H1 (cell line): ENCODE measurements around the gene GPR18. TPM values are rescaled to one million over a fixed set of nuclear protein-coding genes. Genes with fewer than 3 reads are reported as not detected.

ENCODE experiments used
- CTCF ChIA-PET: fragments of 300-600 bp; sonication (Branson Sonifier 250); formaldehyde crosslinking; loops from one replicate; lab custom pipeline; 2021; ENCODE audit not compliant: partially characterized antibody; lab: Charles Lee
- POLR2A ChIA-PET: fragments of 300-600 bp; sonication (Branson Sonifier 250); formaldehyde crosslinking; loops from one replicate; lab custom pipeline; 2021; ENCODE audit warnings: inconsistent platforms; ENCODE audit not compliant: partially characterized antibody; lab: Charles Lee
- DNase-seq, 2 experiments: peaks; one replicate each; pipeline versions ENCODE4 v3.0.0 to v3.0.0-alpha.2; 2010 to 2022; ENCODE audit warnings: low spot score in 2 of 2, low read depth in 1 of 2, mixed read lengths in 1 of 2
- FAIRE-seq: peaks from 2 replicates; lab custom pipeline; 2011; peaks lifted over from hg19 to GRCh38; lab: Jason Lieb, UNC
- H2AFZ ChIP-seq: 2 replicates; pipeline ENCODE4 v1.8.1; 2012; ENCODE audit warnings: low read length, inconsistent platforms
- H2AK5ac ChIP-seq: 2 replicates; pipeline ENCODE4 v1.6.1; 2013; ENCODE audit warnings: low read depth, low read length
- H2BK120ac ChIP-seq: replicated peaks from 2 replicates; pipeline ENCODE3; 2013; ENCODE audit warnings: low read depth, low read length, inconsistent platforms
- H2BK12ac ChIP-seq: 2 replicates; pipeline ENCODE4 v1.6.1; 2013; ENCODE audit warnings: low read depth, low read length
- H2BK15ac ChIP-seq: 2 replicates; pipeline ENCODE4 v1.6.1; 2013; ENCODE audit warnings: low read length
- H2BK20ac ChIP-seq: 2 replicates; pipeline ENCODE4 v1.6.1; 2013; ENCODE audit warnings: low read length
- H2BK5ac ChIP-seq: 2 replicates; pipeline ENCODE4 v1.6.1; 2013; ENCODE audit warnings: low read depth, low read length
- H3K14ac ChIP-seq: 2 replicates; pipeline ENCODE4 v1.6.1; 2013; ENCODE audit warnings: inconsistent platforms; ENCODE audit not compliant: insufficient read length
- H3K18ac ChIP-seq: 2 replicates; pipeline ENCODE4 v1.6.1; 2013; ENCODE audit warnings: low read length; ENCODE audit errors: extremely low read depth
- H3K23ac ChIP-seq: 2 replicates; pipeline ENCODE4 v1.6.1; 2013; ENCODE audit warnings: inconsistent platforms; ENCODE audit not compliant: insufficient read length
- H3K23me2 ChIP-seq: 2 replicates; pipeline ENCODE4 v1.6.1; 2013; ENCODE audit warnings: low read depth, low read length
- H3K27ac ChIP-seq: 2 replicates; pipeline ENCODE4 v1.6.1; 2011; ENCODE audit warnings: low read depth, low read length, inconsistent platforms
- H3K27me3 ChIP-seq, 4 experiments: replicated peaks in 1 of 4; 1 replicate in 1 of 4; 2 replicates in 3 of 4; pipeline versions ENCODE4 v1.6.1 to v1.8.1; 2011 to 2013; ENCODE audit warnings: low read length in 3 of 4, mild to moderate bottlenecking in 3 of 4, inconsistent platforms in 2 of 4, mixed read lengths in 2 of 4, moderate library complexity in 1 of 4; ENCODE audit not compliant: control insufficient read depth in 3 of 4, insufficient read depth in 3 of 4; ENCODE audit errors: extremely low read depth in 1 of 4
- H3K36me3 ChIP-seq, 4 experiments: 2 replicates each; pipeline versions ENCODE4 v1.6.1 to v1.8.1; 2011 to 2013; ENCODE audit warnings: mild to moderate bottlenecking in 4 of 4, low read length in 3 of 4, moderate library complexity in 2 of 4, control low read depth in 1 of 4, inconsistent platforms in 1 of 4; ENCODE audit not compliant: insufficient read depth in 4 of 4, control insufficient read depth in 2 of 4
- H3K4ac ChIP-seq: replicated peaks from 2 replicates; pipeline ENCODE3; 2013; ENCODE audit warnings: low read length, low read depth, mixed read lengths, inconsistent platforms; ENCODE audit not compliant: insufficient read length
- H3K4me1 ChIP-seq, 4 experiments: replicated peaks in 1 of 4; 1 replicate in 1 of 4; 2 replicates in 3 of 4; pipeline versions ENCODE4 v1.6.1 to v1.8.1; 2011 to 2013; ENCODE audit warnings: low read length in 3 of 4, inconsistent platforms in 2 of 4, mixed read lengths in 1 of 4; ENCODE audit not compliant: insufficient read depth in 4 of 4, control insufficient read depth in 3 of 4
- H3K4me2 ChIP-seq, 2 experiments: 2 replicates each; pipeline versions ENCODE4 v1.6.1 to v1.8.1; 2011 to 2013; ENCODE audit warnings: low read depth in 2 of 2, low read length in 2 of 2, control low read depth in 1 of 2, inconsistent platforms in 1 of 2, mild to moderate bottlenecking in 1 of 2; ENCODE audit not compliant: insufficient read depth in 1 of 2
- H3K4me3 ChIP-seq, 4 experiments: fragments of 200-600, 300-600 bp in 1 of 4; sonication (generic), shearing (Covaris generic), sonication (Bioruptor Twin) in 1 of 4; 2 replicates each; pipeline versions ENCODE4 v1.5.1 to v1.8.1; 2011 to 2016; ENCODE audit warnings: low read length in 4 of 4, low read depth in 3 of 4, control low read depth in 2 of 4, inconsistent platforms in 2 of 4, mild to moderate bottlenecking in 2 of 4, mixed read lengths in 1 of 4, moderate library complexity in 1 of 4; ENCODE audit not compliant: insufficient read depth in 2 of 4; ENCODE audit errors: extremely low read depth in 1 of 4
- H3K56ac ChIP-seq: replicated peaks from 2 replicates; pipeline ENCODE3; 2013; ENCODE audit warnings: low read depth, mild to moderate bottlenecking, mixed read lengths, low read length, inconsistent platforms; ENCODE audit not compliant: insufficient read length
- H3K79me1 ChIP-seq: 2 replicates; pipeline ENCODE4 v1.6.1; 2013; ENCODE audit warnings: low read depth, low read length, control low read depth
- H3K79me2 ChIP-seq, 2 experiments: 2 replicates each; pipeline versions ENCODE4 v1.6.1 to v1.8.1; 2012 to 2013; ENCODE audit warnings: low read length in 2 of 2, mild to moderate bottlenecking in 2 of 2, inconsistent platforms in 1 of 2; ENCODE audit not compliant: insufficient read depth in 2 of 2, control insufficient read depth in 1 of 2
- H3K9ac ChIP-seq, 4 experiments: replicated peaks in 1 of 4; 1 replicate in 1 of 4; 2 replicates in 3 of 4; pipeline versions ENCODE4 v1.6.1 to v1.8.1; 2011 to 2013; ENCODE audit warnings: low read depth in 3 of 4, low read length in 3 of 4, control low read depth in 2 of 4, mild to moderate bottlenecking in 2 of 4, moderate library complexity in 2 of 4, inconsistent platforms in 1 of 4; ENCODE audit errors: extremely low read depth in 1 of 4
- H3K9me3 ChIP-seq, 2 experiments: 2 replicates each; pipeline versions ENCODE4 v1.6.1 to v1.8.1; 2012 to 2013; ENCODE audit warnings: mild to moderate bottlenecking in 2 of 2, moderate library complexity in 2 of 2, control low read depth in 1 of 2, inconsistent platforms in 1 of 2, low read depth in 1 of 2, low read length in 1 of 2, mixed read lengths in 1 of 2; ENCODE audit not compliant: insufficient read depth in 2 of 2
- H4K20me1 ChIP-seq, 2 experiments: replicated peaks in 1 of 2; 2 replicates each; pipeline versions ENCODE3 to v1.8.1; 2011 to 2013; ENCODE audit warnings: inconsistent platforms in 2 of 2, low read length in 2 of 2, mild to moderate bottlenecking in 1 of 2; ENCODE audit not compliant: insufficient read depth in 2 of 2, control insufficient read depth in 1 of 2
- H4K5ac ChIP-seq: 2 replicates; pipeline ENCODE4 v1.6.1; 2013; ENCODE audit warnings: low read length, low read depth, mixed read lengths, inconsistent platforms; ENCODE audit not compliant: insufficient read length
- H4K8ac ChIP-seq: 2 replicates; pipeline ENCODE4 v1.8.0; 2013; ENCODE audit warnings: mild to moderate bottlenecking, moderate library complexity, low read length, inconsistent platforms; ENCODE audit not compliant: insufficient read depth; ENCODE audit errors: extremely low read depth
- H4K91ac ChIP-seq: replicated peaks from 2 replicates; pipeline ENCODE3; 2013; ENCODE audit warnings: low read length, mixed read lengths, inconsistent platforms; ENCODE audit not compliant: insufficient read length
- PHF8 ChIP-seq: fragments of 200-600 bp; sonication (generic); conservative IDR thresholded peaks from 2 replicates; pipeline ENCODE4 v1.7.1; 2012; ENCODE audit warnings: low read depth, mild to moderate bottlenecking, inconsistent platforms, low read length, moderate library complexity
- POU5F1 ChIP-seq: IDR thresholded peaks from 2 replicates; pipeline ENCODE4 v1.6.1; 2011; ENCODE audit warnings: low read depth, mild to moderate bottlenecking, low read length, moderate library complexity
- SIN3A ChIP-seq, 2 experiments: IDR thresholded peaks in 1 of 2; conservative IDR thresholded peaks in 1 of 2; 2 replicates each; pipeline ENCODE4 v1.6.1; 2011 to 2012; ENCODE audit warnings: low read length in 2 of 2, improper control_type of control experiment in 1 of 2, low read depth in 1 of 2, mild to moderate bottlenecking in 1 of 2
- TCF12 ChIP-seq: IDR thresholded peaks from 2 replicates; pipeline ENCODE4 v1.6.1; 2011; ENCODE audit warnings: low read depth, mild to moderate bottlenecking, low read length
- ZNF274 ChIP-seq: IDR thresholded peaks from 2 replicates; pipeline ENCODE4 v1.7.0; 2012; ENCODE audit warnings: low read length, borderline replicate concordance; ENCODE audit errors: extremely low read depth
- WGBS, 2 experiments: shearing (Covaris generic) in 1 of 2; methylation state at CpG; one replicate each; pipeline versions ENCODE4 v1.1.6 to v1.1.7; 2013 to 2015; ENCODE audit warnings: low lambda C conversion rate in 2 of 2, mixed read lengths in 2 of 2, inconsistent platforms in 1 of 2, low coverage in 1 of 2, missing lambda C conversion rate in 1 of 2; ENCODE audit not compliant: insufficient replicate concordance in 2 of 2, insufficient coverage in 1 of 2, insufficient read length in 1 of 2; ENCODE audit errors: extremely low coverage in 1 of 2, missing lambda C conversion rate in 1 of 2; 5-methylcytosine and 5-hydroxymethylcytosine counted together
- polyA plus RNA-seq, 7 experiments: library from polyadenylated mRNA; depleted of rRNA in 3 of 7; stranded (reverse) in 5 of 7; unstranded in 2 of 7; fragments of >200 nt in 5 of 7; fragments of 200-250 nt in 2 of 7; gene quantifications; 1 replicate in 5 of 7; 2 replicates in 1 of 7; 4 replicates in 1 of 7; pipeline versions ENCODE4 v1.2.1 to v1.2.3, GENCODE V29; 2011 to 2013; ENCODE audit warnings: missing spikeins in 2 of 7, mixed read lengths in 2 of 7
- total RNA-seq: library from RNA; stranded (reverse); fragmentation: NEBNext Ultra II Directional; extraction: Animal tissue kit (Norgen Biotek cat#: 25700); gene quantifications from 2 replicates; pipeline ENCODE4 v1.2.1, GENCODE V29; 2021
- TF ChIP-seq, protein P1 (sequence below): IDR thresholded peaks from 2 replicates; pipeline ENCODE4 v1.6.1; 2012; ENCODE audit warnings: inconsistent platforms

GPR18 gene
- total and polyA plus RNA-seq, 2 of the 8 experiments (the other 6 are each of a cell fraction or from before 2014, with no cell fraction given) = not detected

DNA sequence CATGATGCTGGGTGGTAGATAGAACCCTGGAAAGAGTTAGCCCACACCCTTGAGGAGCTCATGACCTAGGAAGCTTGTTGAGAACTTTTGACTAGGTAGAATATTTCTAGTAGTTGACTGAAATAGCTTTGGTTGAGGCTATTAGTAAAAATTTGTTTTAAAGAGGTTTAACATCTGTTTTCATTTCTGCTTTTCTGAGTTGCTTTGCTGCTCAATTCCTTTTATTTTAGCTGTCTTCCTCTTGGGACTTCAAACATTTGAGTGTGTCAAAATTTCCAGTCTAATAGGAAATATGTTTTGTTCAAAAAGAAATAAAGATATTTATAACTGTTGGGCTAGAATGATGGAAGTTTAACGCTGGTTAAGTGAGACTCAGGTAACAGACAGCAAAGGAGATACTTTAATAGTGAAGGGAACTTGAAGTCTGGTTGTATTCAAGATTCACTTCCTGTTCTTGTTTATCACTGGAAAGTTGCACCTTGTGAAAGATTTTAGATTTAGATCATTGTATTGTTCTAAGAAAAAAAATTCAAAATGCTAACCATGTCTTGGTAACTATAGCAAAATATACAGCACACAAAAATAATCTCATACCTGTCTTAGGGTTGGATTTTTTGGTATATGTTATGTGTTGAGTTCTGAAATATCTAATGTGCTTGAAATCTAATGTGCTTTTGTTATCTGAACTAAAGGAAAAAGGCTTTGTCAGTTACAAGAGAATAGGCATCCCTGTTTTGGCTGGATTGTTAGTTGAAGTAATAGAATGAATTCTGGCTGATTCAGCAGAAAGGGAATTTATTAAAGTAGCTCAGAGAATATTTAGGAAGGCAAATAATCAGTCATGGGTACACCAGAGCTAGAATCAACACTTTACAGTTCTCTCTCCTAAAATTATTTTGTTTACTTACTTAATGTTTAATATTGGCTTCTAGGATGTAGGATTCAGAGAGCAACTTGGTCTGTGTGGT lies 24.4 kb upstream of the GPR18 start:
- CTCF ChIA-PET = interaction anchor here (0.9 to 2.1 kb wide), 4 partner anchors 11 to 42 kb away, joined by 3 to 7 read pairs (median 4); no protein-coding TSS in a partner anchor
- FAIRE-seq = no peak
- TF ChIP-seq, protein P1, sequence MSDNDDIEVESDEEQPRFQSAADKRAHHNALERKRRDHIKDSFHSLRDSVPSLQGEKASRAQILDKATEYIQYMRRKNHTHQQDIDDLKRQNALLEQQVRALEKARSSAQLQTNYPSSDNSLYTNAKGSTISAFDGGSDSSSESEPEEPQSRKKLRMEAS = no peak
- TF ChIP-seq SIN3A (conservative IDR thresholded peaks at IDR 0.05 in 1 of 2, IDR thresholded peaks at IDR 0.05 in 1 of 2; ENCODE audit: low read depth in 1 of 2, low read length in 2 of 2) (no peak), PHF8 (no peak), ZNF274 (no peak), POU5F1 (no peak), TCF12 (no peak)

More for the DNA sequence above, 24.4 kb upstream of the GPR18 start:
- Histone ChIP-seq H4K5ac (no peak overlapping the region), H2BK120ac (no peak overlapping the region), H3K4me2 (no peak overlapping the region), H3K23ac (no peak overlapping the region), H2BK15ac (no peak overlapping the region), H4K8ac (no peak overlapping the region), H3K4me3 (no peak overlapping the region), H4K20me1 (peaks cover 7% of the 10 kb centered on the region in 2 experiments), H3K18ac (no peak overlapping the region), H3K4me1 (peaks cover 0 to 6% (median 0%) of the 10 kb centered on the region in 4 experiments; a peak in 2 of 7 replicates), H4K91ac (no peak overlapping the region), H3K79me2 (0 out of 4 replicates have a peak, but pooled peaks cover 0 to 4% of the 10 kb centered on the region in 2 experiments), H2AFZ (no peak overlapping the region), H3K27ac (no peak overlapping the region), H2BK20ac (no peak overlapping the region), H3K27me3 (no peaks in the 10 kb centered on the region), H3K79me1 (no peaks in the 10 kb centered on the region; the same call in 1 of the 2 replicates), H3K9me3 (no peaks in the 10 kb centered on the region), H3K4ac (no peak overlapping the region), H3K14ac (no peak overlapping the region), H3K36me3 (no peaks in the 10 kb centered on the region; a peak in 1 of 8 replicates), H2BK5ac (no peak overlapping the region), H3K9ac (no peak overlapping the region), H3K56ac (no peak overlapping the region), H3K23me2 (no peaks in the 10 kb centered on the region), H2BK12ac (no peak overlapping the region), H2AK5ac (no peak overlapping the region)
- no peak for DNase-seq
- POLR2A ChIA-PET = no interaction called here
- 90% methylated on average over 1 of the region's 1 CpG; no CpG with 5 or more reads in 1 of the 2 experiments for WGBS, 2 experiments
